Vagina (tissue), 2 donors: ENCODE data around the gene RPL37.

Experiments used
- CTCF ChIP-seq, 3 experiments: fragments of 450-650 bp in 2 of 3; fragments of 200-600 bp in 1 of 3; sonication (generic) in 1 of 3; IDR thresholded peaks; one replicate each; pipeline ENCODE4 v1.5.1; 2017 to 2019; ENCODE audit warnings: antibody characterized with exemption in 3 of 3, mild to moderate bottlenecking in 2 of 3, moderate library complexity in 2 of 3
- POLR2A ChIP-seq, 2 donors: fragments of 450-650 bp; IDR thresholded peaks; one replicate each; pipeline ENCODE4 v1.6.1; 2017; ENCODE audit warnings: antibody characterized with exemption in 2 of 2, mild to moderate bottlenecking in 2 of 2, moderate library complexity in 2 of 2
- POLR2AphosphoS5 ChIP-seq, 2 donors: sonication (generic); formaldehyde crosslinking; IDR thresholded peaks; one replicate each; pipeline ENCODE4 v1.9.0; 2017; ENCODE audit warnings: antibody characterized with exemption in 2 of 2, mild to moderate bottlenecking in 2 of 2, low read depth in 1 of 2; ENCODE audit not compliant: insufficient read depth in 1 of 2

- TF ChIP-seq CTCF (IDR thresholded peaks at IDR 0.05) (no peak), POLR2A (IDR thresholded peaks at IDR 0.05) (no peak), POLR2AphosphoS5 (IDR thresholded peaks at IDR 0.05; ENCODE audit: insufficient read depth in 1 of 2, low read depth in 1 of 2) (no peak)
Observed at GRCh38 chr5:40778133-40778532, 56.9 kb downstream of the RPL37 start.
